H7 (cell line): Measurements from ENCODE around the gene GJA4. TPM values are rescaled to one million over a fixed set of nuclear protein-coding genes. Genes with fewer than 3 reads are reported as not detected.

Source experiments
- DNase-seq: peaks from one replicate; pipeline ENCODE4 v3.0.0; 2012
- H3K27me3 ChIP-seq: 2 replicates; pipeline ENCODE4 v1.6.0; 2011; ENCODE audit warnings: mild to moderate bottlenecking, low read length; ENCODE audit not compliant: control insufficient read depth, insufficient read depth
- H3K36me3 ChIP-seq: replicated peaks from 2 replicates; pipeline ENCODE4 v1.5.1; 2011; ENCODE audit warnings: low read length; ENCODE audit not compliant: control insufficient read depth, insufficient read depth
- H3K4me3 ChIP-seq: 2 replicates; pipeline ENCODE4 v1.5.1; 2011; ENCODE audit warnings: low read depth, mild to moderate bottlenecking, control low read depth, low read length, moderate library complexity; ENCODE audit not compliant: insufficient read depth
- total RNA-seq: library from RNA; depleted of rRNA; stranded (reverse); fragments of >200 nt; shearing (Covaris generic); gene quantifications from 2 replicates; pipeline ENCODE4 v1.2.3, GENCODE V29; 2014

Gene GJA4
- total RNA-seq, 1 experiment from 2014 or later, result 3.2 TPM

GRCh38 chr1:34825455-34826091 lies 32.8 kb downstream of the GJA4 start:
- no peaks in the 10 kb centered on the region for H3K36me3 ChIP-seq
- no peak for DNase-seq
- H3K27me3 ChIP-seq, result peaks cover 1% of the 10 kb centered on the region; the same call in 1 of the 2 replicates
- no peak overlapping the region for H3K4me3 ChIP-seq

- peaks cover 1% of the 10 kb centered on the region; the same call in 1 of the 2 replicates for H3K27me3 ChIP-seq
- H3K36me3 ChIP-seq, result no peaks in the 10 kb centered on the region
- no peak overlapping the region for H3K4me3 ChIP-seq
- DNase-seq, result no peak
Observed at GRCh38 chr1:34827341-34827941, 34.6 kb downstream of the GJA4 start.

- peaks cover 1% of the 10 kb centered on the region; the same call in 1 of the 2 replicates for H3K27me3 ChIP-seq
- no peaks in the 10 kb centered on the region for H3K36me3 ChIP-seq
- no peak for DNase-seq
- no peak overlapping the region for H3K4me3 ChIP-seq
Observed at GRCh38 chr1:34828611-34829010, 35.8 kb downstream of the GJA4 start.

GRCh38 chr1:34829250-34829649 lies 36.5 kb downstream of the GJA4 start:
- Histone ChIP-seq H3K27me3 (peaks cover 1% of the 10 kb centered on the region; the same call in 1 of the 2 replicates), H3K36me3 (no peaks in the 10 kb centered on the region), H3K4me3 (no peak overlapping the region)
- DNase-seq, result no peak

GRCh38 chr1:34831721-34832246 lies 39.0 kb downstream of the GJA4 start:
- DNase-seq, result no peak
- Histone ChIP-seq H3K4me3 (no peak overlapping the region), H3K36me3 (no peaks in the 10 kb centered on the region), H3K27me3 (peaks cover 1% of the 10 kb centered on the region; the same call in 1 of the 2 replicates)

- Histone ChIP-seq H3K36me3 (no peaks in the 10 kb centered on the region), H3K27me3 (no peaks in the 10 kb centered on the region), H3K4me3 (no peak overlapping the region)
- DNase-seq, result no peak
Observed at GRCh38 chr1:34833711-34834110, 40.9 kb downstream of the GJA4 start.

GRCh38 chr1:34839526-34840305 lies 46.9 kb downstream of the GJA4 start:
- H3K27me3 ChIP-seq, result no peaks in the 10 kb centered on the region
- no peak overlapping the region for H3K4me3 ChIP-seq
- no peaks in the 10 kb centered on the region for H3K36me3 ChIP-seq
- no peak for DNase-seq

GRCh38 chr1:34840426-34840825 lies 47.6 kb downstream of the GJA4 start:
- H3K27me3 ChIP-seq, result no peaks in the 10 kb centered on the region
- no peak overlapping the region for H3K4me3 ChIP-seq
- H3K36me3 ChIP-seq, result no peaks in the 10 kb centered on the region
- no peak for DNase-seq

GRCh38 chr1:34842073-34842472 lies 49.3 kb downstream of the GJA4 start:
- Histone ChIP-seq H3K36me3 (no peaks in the 10 kb centered on the region), H3K27me3 (no peaks in the 10 kb centered on the region), H3K4me3 (no peak overlapping the region)
- DNase-seq, result no peak

GRCh38 chr1:34842952-34843371 lies 50.2 kb downstream of the GJA4 start:
- no peaks in the 10 kb centered on the region for H3K36me3 ChIP-seq
- H3K4me3 ChIP-seq, result no peak overlapping the region
- no peak for DNase-seq
- H3K27me3 ChIP-seq, result no peaks in the 10 kb centered on the region

GRCh38 chr1:34843392-34844251 lies 50.8 kb downstream of the GJA4 start:
- DNase-seq, result no peak
- no peaks in the 10 kb centered on the region for H3K36me3 ChIP-seq
- no peak overlapping the region for H3K4me3 ChIP-seq
- no peaks in the 10 kb centered on the region for H3K27me3 ChIP-seq

GRCh38 chr1:34844252-34844634 lies 51.4 kb downstream of the GJA4 start:
- Histone ChIP-seq H3K36me3 (no peaks in the 10 kb centered on the region), H3K4me3 (no peak overlapping the region), H3K27me3 (no peaks in the 10 kb centered on the region)
- DNase-seq, result peak; percentile 51
